CD14-positive monocyte (primary cell): ENCODE measurements around the gene TSPEAR. TPM values are rescaled to one million over a fixed set of nuclear protein-coding genes. Genes with fewer than 3 reads are reported as not detected.

Experiments used
- DNase-seq, 3 donors: peaks; one replicate each; pipeline ENCODE4 v3.0.0-alpha.2; 2011 to 2022
- H2AFZ ChIP-seq: 2 replicates; pipeline ENCODE4 v1.6.0; 2012; ENCODE audit warnings: mild to moderate bottlenecking, low read depth, low read length, inconsistent platforms; ENCODE audit not compliant: insufficient read depth, poor library complexity, severe bottlenecking
- H3K27ac ChIP-seq, 2 donors: 1 replicate in 1 of 2; 2 replicates in 1 of 2; pipeline ENCODE4 v1.5.1; 2012 to 2013; ENCODE audit warnings: low read length in 2 of 2, control low read depth in 1 of 2, inconsistent platforms in 1 of 2, low read depth in 1 of 2, mild to moderate bottlenecking in 1 of 2
- H3K27me3 ChIP-seq, 2 donors: one replicate each; pipeline versions ENCODE4 v1.6.0 to v1.6.1; 2011 to 2013; ENCODE audit warnings: low read length in 2 of 2; ENCODE audit not compliant: control insufficient read depth in 2 of 2, insufficient read depth in 2 of 2
- H3K36me3 ChIP-seq, 2 donors: replicated peaks in 1 of 2; 1 replicate in 1 of 2; 2 replicates in 1 of 2; pipeline versions ENCODE4 v1.5.1 to v1.6.1; 2012 to 2013; ENCODE audit warnings: low read length in 2 of 2, control low read depth in 1 of 2, inconsistent platforms in 1 of 2, mild to moderate bottlenecking in 1 of 2; ENCODE audit not compliant: insufficient read depth in 2 of 2, control insufficient read depth in 1 of 2
- H3K4me1 ChIP-seq, 2 donors: 1 replicate in 1 of 2; 2 replicates in 1 of 2; pipeline versions ENCODE4 v1.5.1 to v1.6.1; 2012 to 2013; ENCODE audit warnings: low read length in 2 of 2, control low read depth in 1 of 2, inconsistent platforms in 1 of 2, mild to moderate bottlenecking in 1 of 2, moderate library complexity in 1 of 2; ENCODE audit not compliant: insufficient read depth in 2 of 2, control insufficient read depth in 1 of 2
- H3K4me2 ChIP-seq: replicated peaks from 2 replicates; pipeline ENCODE3; 2012; ENCODE audit warnings: low read length, moderate library complexity, mild to moderate bottlenecking; ENCODE audit not compliant: poor library complexity, severe bottlenecking; ENCODE audit errors: extremely low read depth
- H3K4me3 ChIP-seq, 3 experiments: fragments of 200-600 bp in 1 of 3; sonication (generic) in 1 of 3; replicated peaks in 1 of 3; 1 replicate in 2 of 3; 2 replicates in 1 of 3; pipeline ENCODE4 v1.5.1; 2011 to 2013; ENCODE audit warnings: low read length in 3 of 3, mild to moderate bottlenecking in 3 of 3, control low read depth in 2 of 3, low read depth in 2 of 3, inconsistent platforms in 1 of 3, moderate library complexity in 1 of 3
- H3K79me2 ChIP-seq: 2 replicates; pipeline ENCODE4 v1.6.0; 2012; ENCODE audit warnings: mild to moderate bottlenecking, control low read depth, inconsistent platforms, low read length, moderate library complexity; ENCODE audit not compliant: insufficient read depth
- H3K9ac ChIP-seq: 2 replicates; pipeline ENCODE4 v1.6.0; 2017; ENCODE audit warnings: low read length, mild to moderate bottlenecking; ENCODE audit not compliant: insufficient read depth, poor library complexity, severe bottlenecking
- H3K9me3 ChIP-seq, 2 donors: replicated peaks in 1 of 2; 1 replicate in 1 of 2; 2 replicates in 1 of 2; pipeline versions ENCODE4 v1.5.1 to v1.6.1; 2012 to 2013; ENCODE audit warnings: low read length in 2 of 2, control low read depth in 1 of 2; ENCODE audit not compliant: control insufficient read depth in 1 of 2, insufficient read depth in 1 of 2
- H4K20me1 ChIP-seq: 2 replicates; pipeline ENCODE4 v1.6.0; 2012; ENCODE audit warnings: mild to moderate bottlenecking, low read length, control low read depth, moderate library complexity; ENCODE audit not compliant: insufficient read depth
- H3K27ac Mint-ChIP-seq, 7 donors: one replicate each; pipeline ENCODE4 v1.8.0; 2020; ENCODE audit warnings: mild to moderate bottlenecking in 7 of 7, mixed read lengths in 7 of 7, moderate library complexity in 6 of 7, inconsistent platforms in 2 of 7
- H3K27me3 Mint-ChIP-seq, 3 donors: one replicate each; pipeline ENCODE4 v1.8.0; 2021 to 2022; ENCODE audit warnings: low read depth in 3 of 3, mild to moderate bottlenecking in 3 of 3, mixed read lengths in 3 of 3, moderate library complexity in 3 of 3, inconsistent platforms in 1 of 3
- H3K36me3 Mint-ChIP-seq, 2 donors: one replicate each; pipeline ENCODE4 v1.8.0; 2020; ENCODE audit warnings: mixed read lengths in 2 of 2, inconsistent platforms in 1 of 2, mild to moderate bottlenecking in 1 of 2
- H3K4me1 Mint-ChIP-seq: one replicate; pipeline ENCODE4 v1.8.0; 2020; ENCODE audit warnings: mild to moderate bottlenecking, mixed read lengths
- H3K4me3 Mint-ChIP-seq, 2 donors: one replicate each; pipeline ENCODE4 v1.8.0; 2020; ENCODE audit warnings: mild to moderate bottlenecking in 2 of 2, mixed read lengths in 2 of 2, moderate library complexity in 1 of 2
- H3K9me3 Mint-ChIP-seq, 7 donors: one replicate each; pipeline ENCODE4 v1.8.0; 2020 to 2022; ENCODE audit warnings: mixed read lengths in 7 of 7, mild to moderate bottlenecking in 6 of 7, moderate library complexity in 6 of 7, inconsistent platforms in 2 of 7
- WGBS: methylation state at CpG from one replicate; pipeline ENCODE4 v1.1.5; 2013; ENCODE audit warnings: missing lambda C conversion rate; ENCODE audit not compliant: insufficient coverage; 5-methylcytosine and 5-hydroxymethylcytosine counted together
- intact Hi-C, 2 donors: fragments of 100-400 bp; cut with micrococcal nuclease; formaldehyde crosslinking; loops; one replicate each; pipeline versions ENCODE4 v1.15.0 to v1.15.1; 2023
- polyA plus RNA-seq, 3 donors: library from polyadenylated mRNA; depleted of rRNA in 1 of 3; unstranded in 2 of 3; stranded (reverse) in 1 of 3; fragments of 300-500 nt in 2 of 3; fragments of >200 nt in 1 of 3; fragmentation: Illumina TruSeq in 2 of 3; gene quantifications; 1 replicate in 2 of 3; 2 replicates in 1 of 3; pipeline ENCODE4 v1.2.3, GENCODE V29; 2012 to 2021
- TF ChIP-seq, protein P1 (sequence below): fragments of 200-600 bp; IDR thresholded peaks from one replicate; pipeline ENCODE4 v1.8.0; 2022; ENCODE audit warnings: antibody characterized with exemption, mild to moderate bottlenecking

Gene TSPEAR
- polyA plus RNA-seq, 3 donors: not detected

DNA sequence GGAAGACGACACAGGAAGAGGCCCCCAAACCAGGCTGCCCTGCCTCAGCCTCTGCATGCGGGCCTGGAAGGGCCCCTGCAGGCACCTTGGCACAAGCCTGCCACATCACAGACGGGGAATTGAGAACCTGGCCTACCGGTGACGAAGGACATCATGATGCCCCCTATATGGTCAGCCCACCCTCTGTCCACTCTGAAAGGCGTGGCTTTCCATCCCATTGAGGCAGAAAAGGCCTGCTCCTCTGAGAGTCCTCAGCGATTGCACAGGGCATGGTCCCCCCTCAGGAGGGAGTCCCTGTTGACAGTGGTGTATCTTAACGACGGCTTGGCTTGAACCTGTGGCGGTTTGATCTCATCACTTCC, 182.8 kb downstream of the TSPEAR start:
- Histone ChIP-seq H3K79me2 (no peaks in the 10 kb centered on the region), H3K9me3 (peaks cover 3 to 13% of the 10 kb centered on the region in 2 donors), H3K4me1 (no peaks in the 10 kb centered on the region), H3K4me2 (no peak overlapping the region), H3K4me3 (no peak overlapping the region), H2AFZ (no peak overlapping the region), H3K27ac (no peak overlapping the region), H3K36me3 (no peaks in the 10 kb centered on the region), H3K27me3 (no peaks in the 10 kb centered on the region), H4K20me1 (no peaks in the 10 kb centered on the region), H3K9ac (no peak overlapping the region)
- Mint-ChIP-seq H3K27ac (no peak overlapping the region), H3K9me3 (peaks cover 0 to 3% (median 0%) of the 10 kb centered on the region in 7 donors), H3K36me3 (no peaks in the 10 kb centered on the region), H3K27me3 (peaks cover 1 to 8% (median 5%) of the 10 kb centered on the region in 3 donors), H3K4me3 (no peak overlapping the region), H3K4me1 (no peaks in the 10 kb centered on the region)
- no peak for DNase-seq
- 91% methylated on average over 6 of the region's 10 CpGs for WGBS
- intact Hi-C loops: no loop called here
- TF ChIP-seq, protein P1, sequence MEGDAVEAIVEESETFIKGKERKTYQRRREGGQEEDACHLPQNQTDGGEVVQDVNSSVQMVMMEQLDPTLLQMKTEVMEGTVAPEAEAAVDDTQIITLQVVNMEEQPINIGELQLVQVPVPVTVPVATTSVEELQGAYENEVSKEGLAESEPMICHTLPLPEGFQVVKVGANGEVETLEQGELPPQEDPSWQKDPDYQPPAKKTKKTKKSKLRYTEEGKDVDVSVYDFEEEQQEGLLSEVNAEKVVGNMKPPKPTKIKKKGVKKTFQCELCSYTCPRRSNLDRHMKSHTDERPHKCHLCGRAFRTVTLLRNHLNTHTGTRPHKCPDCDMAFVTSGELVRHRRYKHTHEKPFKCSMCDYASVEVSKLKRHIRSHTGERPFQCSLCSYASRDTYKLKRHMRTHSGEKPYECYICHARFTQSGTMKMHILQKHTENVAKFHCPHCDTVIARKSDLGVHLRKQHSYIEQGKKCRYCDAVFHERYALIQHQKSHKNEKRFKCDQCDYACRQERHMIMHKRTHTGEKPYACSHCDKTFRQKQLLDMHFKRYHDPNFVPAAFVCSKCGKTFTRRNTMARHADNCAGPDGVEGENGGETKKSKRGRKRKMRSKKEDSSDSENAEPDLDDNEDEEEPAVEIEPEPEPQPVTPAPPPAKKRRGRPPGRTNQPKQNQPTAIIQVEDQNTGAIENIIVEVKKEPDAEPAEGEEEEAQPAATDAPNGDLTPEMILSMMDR: no peak

DNA sequence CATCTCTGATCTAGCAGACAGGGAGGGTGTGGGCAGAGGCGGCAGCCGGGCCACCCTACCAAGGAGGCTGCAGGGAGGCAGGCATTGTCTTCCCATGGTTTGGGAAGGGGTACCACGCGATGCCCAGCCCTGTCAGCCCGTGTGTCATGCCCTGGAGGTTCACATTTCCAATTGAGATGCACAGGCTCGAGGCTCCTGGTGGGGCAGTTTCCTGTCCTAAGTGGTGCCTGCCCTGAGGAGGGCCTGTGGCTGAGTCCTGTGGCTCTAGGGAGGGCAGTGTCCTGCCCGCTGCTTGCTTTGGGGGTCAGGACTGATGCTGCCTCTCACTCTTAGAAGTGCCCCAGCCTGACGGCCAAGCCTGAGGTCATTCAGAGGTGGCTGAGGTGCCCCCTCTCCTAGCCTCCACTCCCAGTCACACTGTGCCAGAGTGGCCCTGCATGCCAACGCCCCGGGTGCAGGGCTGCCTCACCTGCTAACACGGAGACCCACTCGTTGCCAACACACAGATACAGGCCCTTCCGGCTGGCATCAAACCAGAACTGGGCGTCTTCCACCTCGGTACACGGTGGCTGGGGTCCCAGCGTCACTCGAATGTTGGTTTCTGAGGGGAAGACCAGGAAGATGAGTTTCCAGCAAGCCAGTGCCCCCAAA, 183.3 kb downstream of the TSPEAR start:
- TF ChIP-seq, protein P1: no peak
- Histone ChIP-seq H3K4me3 (no peak overlapping the region), H3K9ac (no peak overlapping the region), H4K20me1 (no peaks in the 10 kb centered on the region), H3K4me2 (no peak overlapping the region), H3K36me3 (no peaks in the 10 kb centered on the region), H3K79me2 (no peaks in the 10 kb centered on the region), H3K27me3 (no peaks in the 10 kb centered on the region), H3K9me3 (peaks cover 3 to 17% of the 10 kb centered on the region in 2 donors), H2AFZ (no peak overlapping the region), H3K4me1 (no peaks in the 10 kb centered on the region), H3K27ac (no peak overlapping the region)
- intact Hi-C loops: no loop called here
- Mint-ChIP-seq H3K4me3 (no peak overlapping the region), H3K27me3 (peaks cover 1 to 8% (median 5%) of the 10 kb centered on the region in 3 donors), H3K9me3 (peaks cover 0 to 3% (median 0%) of the 10 kb centered on the region in 7 donors), H3K4me1 (no peaks in the 10 kb centered on the region), H3K36me3 (no peaks in the 10 kb centered on the region), H3K27ac (no peak overlapping the region)
- no peak for DNase-seq
- 91% methylated on average over 18 of the region's 18 CpGs for WGBS
